Measurements from ENCODE around the gene BORCS8.

BORCS8 gene

DNA sequence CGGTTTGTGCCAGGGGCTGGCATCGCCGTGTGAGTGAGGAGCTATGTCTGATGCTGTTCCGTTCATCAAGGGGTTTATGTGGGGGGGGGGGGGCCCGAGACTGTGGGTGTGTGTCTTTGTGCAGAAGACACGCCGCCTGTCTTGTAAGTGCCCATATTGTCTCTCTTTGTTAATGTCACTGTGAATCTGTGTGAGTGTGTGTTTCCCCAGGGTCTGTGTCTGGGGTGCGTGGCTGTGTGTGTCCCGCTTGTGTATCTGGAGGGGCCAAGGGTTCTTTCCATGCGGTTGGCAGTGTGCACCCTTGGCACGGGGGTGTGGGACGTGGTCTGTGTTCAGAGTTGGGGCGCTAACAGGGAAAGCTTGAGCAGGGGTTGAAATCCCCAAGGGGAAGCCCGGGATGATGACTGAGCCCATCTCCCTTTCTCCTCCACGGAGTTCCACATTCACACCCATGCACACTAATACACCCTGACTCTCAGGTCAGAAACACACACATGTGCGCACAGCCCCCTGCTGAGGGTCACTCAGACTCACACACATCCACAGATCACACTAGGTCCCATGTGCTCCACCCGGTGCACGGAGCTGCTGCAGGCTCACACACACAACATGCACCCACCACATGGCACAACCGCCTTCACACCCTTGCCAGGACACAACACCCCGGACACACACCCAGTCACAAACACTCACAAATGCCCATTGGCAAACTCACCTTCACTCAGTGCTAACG, 21.6 kb upstream of the BORCS8 start:
- no peak for DNase-seq

DNA sequence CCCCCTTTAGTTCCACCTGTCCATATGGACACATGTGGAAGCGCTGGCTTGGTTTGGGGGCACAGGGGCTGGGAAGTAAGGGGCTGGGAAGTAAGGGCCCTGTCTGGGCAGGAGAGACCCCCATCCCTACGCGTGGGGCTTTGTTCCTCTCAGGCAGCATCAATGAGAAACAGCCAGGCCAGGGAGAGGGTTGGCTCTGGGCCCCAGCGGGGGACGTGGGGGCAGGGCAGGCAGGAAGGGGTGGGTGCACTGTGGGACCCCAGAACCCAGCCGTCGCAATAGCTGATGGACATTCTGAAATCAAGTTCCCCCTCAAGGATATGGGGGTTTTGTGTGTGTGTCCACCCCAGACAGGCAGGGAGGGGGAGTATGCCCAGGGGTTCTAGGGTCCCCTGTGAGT, 21.0 kb upstream of the BORCS8 start:
- no peak for DNase-seq

DNA sequence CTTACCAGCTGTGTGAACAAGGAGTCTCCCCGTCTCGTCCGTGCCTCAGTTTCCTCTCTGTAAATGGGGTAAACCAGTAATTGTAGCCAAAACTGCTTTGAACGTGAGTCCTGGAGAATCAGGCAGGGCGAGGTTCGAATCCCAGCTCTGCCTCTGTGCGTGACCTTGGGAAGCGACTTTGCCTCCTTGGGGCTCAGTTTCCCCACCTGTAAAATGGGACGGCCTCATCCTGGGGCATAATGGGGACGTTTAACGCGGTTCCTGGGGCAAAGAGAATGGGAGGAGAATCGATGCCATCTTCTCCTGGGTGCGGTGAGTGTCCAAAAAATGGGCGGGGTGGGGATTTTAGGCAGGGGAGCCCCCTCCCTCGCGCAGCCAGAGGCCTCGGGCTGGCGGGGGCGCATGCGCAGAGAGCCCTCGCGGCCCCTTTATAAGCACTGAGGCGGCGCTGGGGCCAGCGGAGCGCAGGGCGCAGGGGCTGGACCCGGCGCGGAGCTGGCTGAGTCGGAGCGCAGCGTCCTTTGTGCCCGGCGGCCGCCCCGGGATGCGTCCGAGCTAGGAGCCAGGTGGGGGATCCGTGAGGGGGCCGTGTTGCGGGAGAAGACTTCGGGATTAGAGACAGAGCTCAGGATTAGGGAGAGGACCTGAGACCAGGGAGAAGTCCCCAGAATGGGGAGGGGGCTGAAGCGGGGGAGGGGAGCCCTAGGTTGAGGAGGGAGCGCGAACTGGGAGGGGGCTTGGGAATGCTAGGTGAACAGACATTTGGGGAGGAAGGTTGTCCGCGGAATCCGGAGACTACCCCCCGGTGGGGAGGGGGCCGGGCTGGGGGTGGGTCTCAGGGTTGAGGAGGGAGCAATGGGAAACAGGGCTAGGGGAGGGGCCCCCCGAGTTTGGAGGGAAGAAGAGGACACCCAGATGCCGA, 19.8 kb upstream of the BORCS8 start, which contains the start of gene NCAN:
Gene NCAN (plus strand): TSS at position 460 of the 922 bp plus-strand sequence. CDS start 4,996 bp downstream, outside the sequence.
- DNase-seq: no peak

DNA sequence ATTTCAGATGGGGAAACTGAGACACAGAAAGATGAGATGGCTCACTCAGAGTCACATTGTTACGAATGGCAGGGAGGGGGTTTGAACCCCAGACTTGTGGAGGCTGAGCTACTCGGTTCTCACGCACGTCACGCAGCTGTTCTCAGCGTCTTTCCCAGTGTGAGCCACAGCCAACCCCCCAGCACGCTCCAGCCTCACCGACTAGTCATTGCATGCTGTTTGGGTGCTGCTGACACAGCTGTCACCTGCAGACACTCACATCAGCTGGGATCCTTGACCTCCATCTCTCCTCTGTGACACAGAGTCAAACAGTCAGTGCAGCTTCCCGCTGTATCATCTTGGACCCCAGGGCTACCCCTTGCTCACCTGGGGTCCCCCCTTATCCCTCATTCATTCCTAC, 17.4 kb upstream of the BORCS8 start:
- no peak for DNase-seq

DNA sequence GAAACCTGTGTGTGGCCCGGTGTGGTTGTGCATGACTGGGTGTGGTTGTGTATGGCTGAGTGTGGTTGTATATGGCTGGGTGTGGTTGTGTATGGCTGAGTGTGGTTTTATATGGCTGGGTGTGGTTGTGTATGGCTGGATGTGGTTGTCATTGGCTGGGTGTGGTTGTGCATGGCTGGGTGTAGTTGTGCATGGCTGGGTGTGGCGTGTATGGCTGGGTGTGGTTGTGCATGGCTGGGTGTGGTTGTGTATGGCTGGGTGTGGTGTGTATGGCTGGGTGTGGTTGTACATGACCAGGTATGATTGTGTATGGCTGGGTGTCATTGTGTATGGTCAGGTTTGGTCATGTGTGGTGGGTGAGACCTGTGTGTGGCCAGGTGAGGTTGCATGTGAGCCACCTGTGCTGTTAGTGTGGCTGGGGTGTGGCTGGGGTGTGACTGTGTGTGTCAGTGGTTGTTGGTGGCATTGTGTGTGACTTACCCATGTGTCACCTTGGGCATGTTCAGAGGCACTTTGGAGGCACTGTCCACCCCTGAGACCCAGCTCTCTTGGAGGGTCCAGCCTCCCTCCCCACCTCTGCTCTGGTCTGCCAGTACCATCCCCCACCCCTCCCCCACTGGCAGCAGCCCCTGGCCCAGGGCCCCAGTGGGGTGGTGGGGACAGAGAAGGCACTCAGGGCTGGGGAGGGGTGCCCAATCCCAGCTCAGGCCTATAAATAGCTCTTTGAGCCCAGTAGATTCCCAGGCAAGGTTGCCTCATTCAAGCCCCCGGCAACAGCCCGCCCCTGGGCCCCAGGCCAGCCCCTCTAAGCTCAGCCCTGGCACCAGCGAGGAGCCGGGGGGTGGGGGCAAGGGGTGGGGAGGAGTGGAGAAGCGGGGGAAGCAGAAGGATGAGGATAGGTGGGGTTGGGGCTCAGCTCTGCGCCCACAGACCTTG, 16.0 kb upstream of the BORCS8 start:
- DNase-seq: no peak

DNA sequence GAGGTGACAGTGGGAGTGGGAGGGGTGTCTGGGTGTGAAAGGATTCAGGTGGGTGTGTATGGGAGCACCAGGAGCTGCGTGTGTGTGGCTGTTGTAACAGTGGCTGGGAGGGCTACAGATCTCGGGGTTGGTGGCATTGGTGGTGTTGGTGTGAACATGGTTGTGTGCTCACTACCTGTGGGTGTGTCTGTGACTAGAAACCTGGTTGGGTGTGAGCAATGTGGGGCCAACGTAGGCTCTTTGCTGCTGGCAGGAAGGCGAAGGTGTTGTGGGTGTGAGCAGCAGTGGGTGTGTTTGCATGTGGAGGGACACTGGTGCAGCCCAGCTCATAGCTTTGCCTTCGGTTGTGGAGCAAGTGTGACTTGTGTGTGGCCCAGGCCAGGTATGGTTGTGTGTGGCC, 15.0 kb upstream of the BORCS8 start:
- no peak for DNase-seq

DNA sequence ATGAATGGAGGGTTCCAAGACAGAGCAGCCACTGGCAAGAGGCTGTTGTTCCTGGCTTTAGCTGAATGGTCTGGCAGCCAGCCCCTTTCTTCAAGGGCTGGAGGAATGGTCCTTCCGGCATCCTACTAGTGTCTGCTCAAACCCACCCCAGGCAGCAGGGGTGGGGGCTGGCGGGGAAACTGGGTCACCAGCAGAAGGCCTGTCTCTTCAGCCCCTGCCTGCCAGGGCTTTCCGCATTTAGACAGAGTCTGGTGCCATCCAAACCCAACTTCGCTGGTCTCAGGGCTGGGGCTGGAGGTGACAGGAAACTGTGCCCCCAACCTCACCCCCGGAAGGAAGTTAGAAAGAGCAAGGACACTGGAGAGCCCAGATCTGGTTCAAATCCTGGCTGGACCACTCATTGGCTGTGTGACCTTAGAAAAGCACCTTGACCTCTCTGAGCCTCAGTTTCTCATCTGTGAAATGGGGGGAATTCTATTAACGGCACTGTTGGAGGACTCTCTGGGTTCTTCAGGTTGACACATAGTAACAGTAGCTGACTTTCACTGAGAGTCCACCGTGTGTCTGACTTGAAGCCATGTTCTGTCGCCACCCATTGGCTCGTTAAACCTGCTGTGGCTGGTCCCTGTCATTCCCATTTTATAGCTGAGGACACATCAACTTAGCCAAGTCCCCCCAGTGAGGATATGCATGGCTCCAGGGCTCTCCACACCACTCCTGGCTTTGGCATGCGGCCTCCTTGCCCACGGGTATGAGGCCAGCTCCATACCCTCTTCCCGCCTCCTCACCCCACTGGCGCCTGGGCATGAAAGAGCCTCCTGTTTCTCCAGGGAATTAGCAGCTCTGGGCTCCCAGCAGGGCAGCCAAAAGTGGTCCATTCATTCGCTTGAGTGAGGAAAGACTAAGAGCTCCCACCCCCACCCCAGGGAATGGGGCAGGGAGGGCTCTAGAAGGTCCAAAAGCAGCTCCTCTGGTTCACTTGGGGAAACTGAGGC, 13.8 kb upstream of the BORCS8 start:
- DNase-seq: no peak

DNA sequence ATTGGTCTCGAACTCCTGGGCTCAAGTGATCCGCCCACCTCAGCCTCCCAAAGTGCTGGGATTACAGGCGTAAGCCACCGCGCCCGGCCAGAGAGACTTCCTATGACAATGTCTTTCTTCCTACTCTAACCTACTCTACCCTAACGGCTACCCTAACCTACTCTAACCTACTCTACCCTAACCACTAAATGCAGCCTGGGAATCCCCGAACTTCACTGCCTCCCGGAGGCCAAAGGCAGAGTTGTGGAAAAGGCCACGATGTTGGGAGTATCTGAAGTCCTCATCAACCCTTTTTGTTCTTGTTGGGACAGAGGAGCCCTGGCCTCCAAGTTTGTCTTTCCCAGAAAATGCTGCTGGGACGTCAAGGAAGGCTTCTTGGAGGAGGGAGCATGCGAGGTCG, 12.2 kb upstream of the BORCS8 start:
- DNase-seq: no peak

DNA sequence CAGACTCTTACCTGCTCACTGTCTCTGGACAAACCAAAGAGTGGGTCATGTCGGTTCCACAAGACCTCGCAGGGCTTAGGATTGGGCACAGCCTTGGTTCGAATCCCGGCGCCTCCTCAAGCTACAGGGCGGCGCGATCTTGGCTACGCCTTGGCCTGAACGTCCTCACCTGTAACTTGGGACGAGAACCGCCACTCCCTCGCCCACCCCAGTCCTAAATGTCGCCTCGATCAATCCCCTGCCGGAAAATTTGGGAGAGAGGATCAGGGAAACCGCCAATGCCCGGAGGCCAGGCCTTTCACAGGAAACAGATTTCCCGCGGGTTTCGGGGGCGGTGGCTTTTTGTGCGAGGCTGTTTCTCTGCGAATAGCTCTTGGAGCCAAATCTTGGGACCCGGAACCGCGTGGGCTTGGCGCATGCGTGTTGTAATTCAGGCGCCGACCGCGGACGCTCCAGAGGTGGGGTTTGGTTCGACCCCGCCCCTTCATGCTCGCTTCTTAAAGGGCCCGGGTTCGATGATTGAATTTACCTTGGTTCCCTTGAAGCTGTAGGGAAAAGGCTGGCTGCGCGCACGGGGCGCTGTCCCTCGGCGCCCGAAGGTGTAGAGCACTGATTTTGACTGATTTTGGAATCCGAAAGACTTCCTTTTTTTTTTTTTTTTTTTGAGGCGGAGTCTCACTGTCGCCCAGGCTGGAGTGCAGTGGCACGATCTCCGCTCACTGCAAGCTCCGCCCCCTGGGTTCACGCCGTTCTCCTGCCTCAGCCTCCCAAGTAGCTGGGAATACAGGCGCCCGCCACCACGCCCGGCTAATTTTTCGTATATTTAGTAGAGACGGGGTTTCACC, 11.3 kb upstream of the BORCS8 start, which contains the start of gene NR2C2AP:
Gene NR2C2AP (minus strand): TSS at position 403 of the 845 bp plus-strand sequence. CDS start 354 bp downstream, at position 49.
- DNase-seq: peak; percentile 46

DNA sequence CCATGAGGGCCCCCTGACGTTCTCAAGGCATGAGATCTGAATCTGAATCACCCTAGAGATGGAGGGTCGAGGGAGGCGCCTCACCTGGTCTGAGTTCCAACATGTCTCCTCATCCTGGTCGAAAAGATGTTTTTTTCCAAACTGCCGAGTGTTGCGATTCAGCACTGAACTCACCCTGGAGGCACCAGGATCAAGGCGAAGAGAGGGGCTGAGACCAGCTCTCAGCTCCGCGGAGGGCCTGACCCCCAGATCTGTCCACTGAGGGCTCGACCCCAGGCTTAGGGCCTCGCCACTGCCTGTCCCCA, 10.7 kb upstream of the BORCS8 start:
- no peak for DNase-seq

DNA sequence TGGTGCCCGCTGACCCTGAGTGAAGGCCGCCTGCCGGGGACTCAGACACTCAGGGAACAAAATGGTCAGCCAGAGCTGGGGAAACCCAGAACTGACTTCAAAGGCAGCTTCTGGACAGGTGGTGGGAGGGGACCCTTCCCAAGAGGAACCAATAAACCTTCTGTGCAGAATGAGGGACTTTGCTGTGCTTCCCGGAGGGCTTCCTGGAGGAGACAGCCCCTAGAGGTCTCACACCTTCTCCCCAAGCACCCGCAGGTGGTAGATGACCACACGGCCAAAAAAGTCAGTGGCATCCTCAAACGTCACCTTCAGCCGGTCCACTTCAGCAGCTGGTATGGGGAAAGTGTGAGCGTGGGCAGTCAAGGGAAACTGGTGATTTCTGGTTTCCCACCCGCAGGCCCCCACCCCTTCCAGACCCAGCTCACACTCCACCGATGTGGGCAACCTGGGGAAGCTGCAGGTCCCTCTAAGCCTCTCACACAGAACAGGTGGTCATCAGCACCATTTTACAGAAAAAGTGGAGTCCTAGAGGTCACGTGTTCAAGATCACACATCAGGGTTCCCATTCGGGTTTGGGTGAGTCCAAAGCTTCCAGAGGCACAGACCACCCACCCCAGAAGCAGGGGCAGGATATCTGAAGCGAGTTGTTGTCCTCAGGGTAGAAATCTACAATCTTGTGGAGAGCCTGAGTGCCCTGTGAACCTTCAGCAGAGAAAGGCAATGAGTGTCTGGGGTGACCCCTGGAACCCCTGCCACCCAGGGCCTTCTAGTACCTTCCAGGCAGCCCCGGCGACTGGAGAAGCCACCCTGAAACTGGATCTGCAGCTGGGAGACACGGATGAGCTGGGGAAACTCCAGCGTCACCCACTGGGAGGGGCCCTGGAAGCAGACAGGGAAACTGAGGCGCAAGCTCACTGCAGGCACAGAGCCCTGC, 10.0 kb upstream of the BORCS8 start:
- DNase-seq: no peak

DNA sequence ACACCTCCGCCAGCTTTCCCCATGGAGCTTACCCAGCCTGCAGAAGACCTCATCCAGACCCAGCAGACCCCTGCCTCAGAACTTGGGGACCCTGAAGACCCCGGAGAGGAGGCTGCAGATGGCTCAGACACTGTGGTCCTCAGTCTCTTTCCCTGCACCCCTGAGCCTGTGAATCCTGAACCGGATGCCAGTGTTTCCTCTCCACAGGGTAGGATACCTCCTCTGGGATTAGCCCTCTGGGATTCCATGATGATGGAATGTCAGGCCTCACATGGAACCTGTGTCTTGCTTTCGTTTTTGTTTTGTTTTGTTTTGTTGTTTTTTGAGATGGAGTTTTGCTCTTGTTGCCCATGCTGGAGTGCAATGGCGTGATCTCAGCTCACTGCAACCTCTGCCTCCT, 2.0 kb upstream of the BORCS8 start:
- DNase-seq: no peak

DNA sequence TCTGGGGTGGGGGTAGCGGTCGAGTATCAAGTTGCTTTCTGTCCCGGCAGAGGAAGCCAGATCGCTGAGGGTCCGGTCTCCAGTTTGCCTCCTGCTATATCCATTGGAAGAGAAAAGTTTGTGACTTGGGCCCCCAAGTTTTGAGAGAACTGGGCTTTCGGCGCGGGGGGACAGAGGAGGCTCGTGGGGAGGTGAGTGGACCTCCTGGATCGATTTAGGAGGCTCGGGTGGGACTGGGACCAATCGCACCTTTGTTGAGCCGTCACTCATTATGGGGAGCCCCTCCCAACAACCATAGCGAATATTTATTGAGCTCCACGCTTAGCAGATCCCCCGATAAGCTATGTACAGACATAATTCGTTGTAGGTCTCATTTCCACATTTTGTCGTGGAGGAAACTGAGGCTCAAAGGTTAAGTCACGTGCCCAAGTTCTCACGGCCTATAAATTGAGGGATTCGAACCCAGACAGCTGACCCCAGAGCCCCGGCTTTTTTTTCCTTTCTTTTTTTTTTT, 1.0 kb upstream of the BORCS8 start:
- no peak for DNase-seq

DNA sequence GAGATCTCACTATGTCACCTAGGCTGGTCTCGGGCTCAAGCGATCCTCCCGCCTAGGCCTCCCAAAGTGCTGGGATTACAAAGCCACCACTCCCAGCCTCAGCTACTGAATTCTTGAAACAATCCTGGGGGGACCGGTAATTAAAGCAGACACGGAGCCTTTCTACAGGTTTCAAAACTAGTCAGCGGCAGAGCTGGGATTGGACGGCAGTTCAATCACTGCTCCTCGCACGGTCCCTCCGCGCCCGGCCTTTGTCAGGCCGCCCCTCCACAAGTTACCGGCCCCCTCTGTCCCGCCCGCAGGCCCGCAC, 229 bp downstream of the BORCS8 start:
- DNase-seq: no peak

DNA sequence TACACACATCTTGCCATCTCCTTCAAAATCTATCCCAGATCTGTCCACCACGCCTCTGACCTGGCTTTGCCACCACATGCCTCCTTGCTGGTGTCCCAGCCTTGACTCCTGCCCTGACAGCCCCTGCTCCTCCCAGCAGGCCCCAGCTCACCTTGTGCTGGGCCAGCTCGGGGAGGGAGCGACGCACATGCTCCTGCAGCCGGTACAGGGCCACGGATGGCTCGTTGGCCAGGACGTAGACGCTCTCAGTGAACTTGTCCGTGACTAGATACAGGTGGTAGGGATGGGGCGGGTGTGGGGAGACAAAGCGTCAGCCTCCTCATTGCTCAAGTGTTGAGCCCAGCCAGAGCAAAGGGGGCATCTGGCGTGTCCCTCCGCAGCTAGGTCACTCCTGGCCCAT, 5.2 kb downstream of the BORCS8 start:
- DNase-seq: no peak

DNA sequence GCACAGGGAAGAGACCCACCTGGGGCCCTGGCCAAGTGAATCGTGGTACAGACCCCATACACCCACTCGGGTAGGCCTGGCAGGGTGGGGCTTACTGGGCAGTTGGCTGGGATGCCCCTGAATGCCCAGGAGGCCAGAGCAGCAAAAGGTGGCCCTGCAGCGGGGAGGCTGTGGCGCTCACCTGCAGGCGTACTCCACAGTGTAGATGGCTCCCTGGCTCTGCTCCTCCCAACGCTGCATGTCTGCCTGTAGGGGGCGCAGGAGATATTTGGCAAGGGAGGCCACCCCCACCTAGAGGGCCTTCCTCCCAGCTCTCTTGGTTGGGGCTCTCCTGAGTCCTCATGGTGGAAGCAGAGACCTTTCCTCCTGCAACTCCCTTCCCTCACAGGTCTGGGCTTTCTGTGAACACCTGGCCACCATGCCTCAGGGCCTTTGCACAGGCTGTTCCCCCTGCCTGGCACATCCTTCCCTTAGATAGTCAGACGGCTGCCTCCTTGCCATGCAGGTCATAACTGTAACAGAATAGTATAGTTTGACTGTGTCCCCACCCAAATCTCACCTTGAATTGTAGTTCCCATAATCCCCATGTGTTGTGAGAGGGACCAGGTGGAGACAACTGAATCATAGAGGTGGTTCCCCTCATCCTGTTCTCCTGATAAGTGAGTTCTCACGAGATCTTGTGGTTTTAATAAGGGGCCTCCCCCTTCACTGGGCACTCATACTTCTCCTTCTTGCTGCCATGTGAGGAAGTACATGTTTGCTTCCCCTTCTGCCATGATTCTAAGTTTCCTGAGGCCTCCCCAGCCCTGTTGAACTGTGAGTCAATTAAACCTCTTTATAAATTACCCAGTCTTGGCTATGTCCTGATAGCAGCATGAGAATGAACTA, 5.9 kb downstream of the BORCS8 start:
- no peak for DNase-seq

DNA sequence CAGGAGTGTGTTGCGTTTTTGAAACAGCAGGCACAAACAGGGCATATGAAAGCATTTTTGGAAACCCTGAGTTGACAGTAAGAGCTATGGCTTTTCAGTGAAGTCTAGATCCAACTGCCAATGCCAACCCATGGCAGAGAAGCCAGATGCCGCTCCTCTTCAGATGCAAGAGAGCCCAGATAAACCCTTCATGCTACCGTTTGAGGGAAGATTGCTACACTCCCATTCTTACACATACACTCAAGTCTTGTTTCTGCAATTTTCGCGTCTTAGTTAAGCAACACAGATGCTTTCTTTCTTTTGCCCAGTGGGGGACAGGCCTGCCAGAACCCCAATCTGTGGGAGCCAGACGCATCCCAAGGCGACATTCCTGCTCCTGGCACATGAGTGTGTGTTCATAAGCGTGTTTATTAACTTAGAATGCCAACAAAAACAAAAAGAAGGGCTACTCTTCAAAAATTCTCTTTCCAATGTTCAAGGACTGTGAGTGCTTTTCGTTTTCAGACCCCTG, 10.4 kb downstream of the BORCS8 start:
- DNase-seq: no peak
